H1 (cell line): ENCODE measurements around the gene SAMD4A.

Experiments used
- ASH2L ChIP-seq: fragments of 200-600, 300-600 bp; sonication (generic); IDR thresholded peaks from one replicate; pipeline ENCODE4 v1.7.1; 2017; ENCODE audit warnings: low read length
- CHD2 ChIP-seq: IDR thresholded peaks from 2 replicates; pipeline ENCODE4 v1.6.1; 2012; ENCODE audit warnings: low read length, improper control_type of control experiment
- EGR1 ChIP-seq: IDR thresholded peaks from 2 replicates; pipeline ENCODE4 v1.6.1; 2011; ENCODE audit warnings: low read depth, low read length, borderline replicate concordance
- EP300 ChIP-seq, 2 experiments: IDR thresholded peaks; 1 replicate in 1 of 2; 2 replicates in 1 of 2; pipeline ENCODE4 v1.6.1; 2011 to 2012; ENCODE audit warnings: low read depth in 2 of 2, low read length in 2 of 2, mild to moderate bottlenecking in 2 of 2, borderline replicate concordance in 1 of 2, inconsistent platforms in 1 of 2, moderate library complexity in 1 of 2
- RAD21 ChIP-seq, 2 experiments: IDR thresholded peaks in 1 of 2; conservative IDR thresholded peaks in 1 of 2; 2 replicates each; pipeline ENCODE4 v1.6.1; 2011; ENCODE audit warnings: low read depth in 2 of 2, low read length in 2 of 2, improper control_type of control experiment in 1 of 2, inconsistent platforms in 1 of 2, mild to moderate bottlenecking in 1 of 2, moderate library complexity in 1 of 2
- SP1 ChIP-seq: IDR thresholded peaks from 2 replicates; pipeline ENCODE4 v1.6.1; 2011; ENCODE audit warnings: low read depth, low read length
- TEAD4 ChIP-seq: IDR thresholded peaks from 2 replicates; pipeline ENCODE4 v1.6.1; 2012; ENCODE audit warnings: low read depth, low read length, inconsistent platforms, mixed read lengths
- TF ChIP-seq, protein P1 (sequence below), 3 experiments: IDR thresholded peaks; 1 replicate in 2 of 3; 2 replicates in 1 of 3; pipeline versions ENCODE4 v1.5.1 to v1.6.1; 2011; ENCODE audit warnings: low read length in 3 of 3, mild to moderate bottlenecking in 3 of 3, inconsistent platforms in 2 of 3, low read depth in 1 of 3, moderate library complexity in 1 of 3; ENCODE audit not compliant: insufficient read depth in 1 of 3; ENCODE audit errors: control extremely low read depth in 1 of 3
- TF ChIP-seq, protein P2 (sequence below): IDR thresholded peaks from 2 replicates; pipeline ENCODE4 v1.6.1; 2011; ENCODE audit warnings: low read length, improper control_type of control experiment

DNA sequence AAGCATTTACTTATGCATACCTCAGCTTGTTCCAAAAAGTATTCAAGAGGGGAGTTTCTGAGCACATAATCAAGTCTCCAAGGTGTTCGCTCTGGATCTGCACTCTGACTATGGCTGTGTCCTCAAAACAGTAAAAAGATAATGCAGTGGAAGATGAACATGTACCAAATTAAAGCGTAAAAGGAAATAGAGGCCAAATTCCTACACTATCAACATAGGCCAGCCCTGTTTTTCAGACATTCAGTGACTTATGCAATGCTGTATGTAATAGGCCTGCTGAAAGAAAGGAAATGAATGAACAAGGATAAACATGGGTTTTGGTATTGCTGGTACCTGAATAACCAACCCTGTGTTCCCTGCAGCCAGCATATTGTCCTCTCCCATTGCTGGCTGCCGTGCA lies 115.7 kb downstream of the SAMD4A start:
- TF ChIP-seq, protein P1, sequence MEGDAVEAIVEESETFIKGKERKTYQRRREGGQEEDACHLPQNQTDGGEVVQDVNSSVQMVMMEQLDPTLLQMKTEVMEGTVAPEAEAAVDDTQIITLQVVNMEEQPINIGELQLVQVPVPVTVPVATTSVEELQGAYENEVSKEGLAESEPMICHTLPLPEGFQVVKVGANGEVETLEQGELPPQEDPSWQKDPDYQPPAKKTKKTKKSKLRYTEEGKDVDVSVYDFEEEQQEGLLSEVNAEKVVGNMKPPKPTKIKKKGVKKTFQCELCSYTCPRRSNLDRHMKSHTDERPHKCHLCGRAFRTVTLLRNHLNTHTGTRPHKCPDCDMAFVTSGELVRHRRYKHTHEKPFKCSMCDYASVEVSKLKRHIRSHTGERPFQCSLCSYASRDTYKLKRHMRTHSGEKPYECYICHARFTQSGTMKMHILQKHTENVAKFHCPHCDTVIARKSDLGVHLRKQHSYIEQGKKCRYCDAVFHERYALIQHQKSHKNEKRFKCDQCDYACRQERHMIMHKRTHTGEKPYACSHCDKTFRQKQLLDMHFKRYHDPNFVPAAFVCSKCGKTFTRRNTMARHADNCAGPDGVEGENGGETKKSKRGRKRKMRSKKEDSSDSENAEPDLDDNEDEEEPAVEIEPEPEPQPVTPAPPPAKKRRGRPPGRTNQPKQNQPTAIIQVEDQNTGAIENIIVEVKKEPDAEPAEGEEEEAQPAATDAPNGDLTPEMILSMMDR (IDR thresholded peaks at IDR 0.05; ENCODE audit: control extremely low read depth in 1 of 3, insufficient read depth in 1 of 3, low read depth in 1 of 3, low read length in 3 of 3) = no peak
- TF ChIP-seq ASH2L (no peak), TEAD4 (no peak), EGR1 (no peak), EP300 (IDR thresholded peaks at IDR 0.05; ENCODE audit: borderline replicate concordance in 1 of 2, low read depth in 2 of 2, low read length in 2 of 2) (no peak), CHD2 (no peak), SP1 (no peak), RAD21 (IDR thresholded peaks at IDR 0.05 in 1 of 2, conservative IDR thresholded peaks at IDR 0.05 in 1 of 2; ENCODE audit: low read depth in 2 of 2, low read length in 2 of 2) (no peak)
- TF ChIP-seq, protein P2, sequence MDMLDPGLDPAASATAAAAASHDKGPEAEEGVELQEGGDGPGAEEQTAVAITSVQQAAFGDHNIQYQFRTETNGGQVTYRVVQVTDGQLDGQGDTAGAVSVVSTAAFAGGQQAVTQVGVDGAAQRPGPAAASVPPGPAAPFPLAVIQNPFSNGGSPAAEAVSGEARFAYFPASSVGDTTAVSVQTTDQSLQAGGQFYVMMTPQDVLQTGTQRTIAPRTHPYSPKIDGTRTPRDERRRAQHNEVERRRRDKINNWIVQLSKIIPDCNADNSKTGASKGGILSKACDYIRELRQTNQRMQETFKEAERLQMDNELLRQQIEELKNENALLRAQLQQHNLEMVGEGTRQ = no peak
